GM19372 (cell line): ENCODE measurements around the gene FANCC.
A peak's percentile ranks its signal among the peaks of the same experiment; 100 is the strongest.

Experiments
- ATAC-seq: cut with Tn5 transposase; IDR thresholded peaks from one replicate; pipeline ENCODE4 v1.9.1; 2021; ENCODE audit warnings: mild to moderate bottlenecking, low read depth, moderate library complexity; ENCODE audit not compliant: unreplicated experiment

Gene FANCC

GRCh38 chr9:95157481-95158151, 159.9 kb downstream of the FANCC start:
- ATAC-seq: peak; percentile 88

- no peak for ATAC-seq
These were observed 161.4 kb downstream of the FANCC start for GRCh38 chr9:95156074-95156473.

- ATAC-seq: no peak
These were observed 162.3 kb downstream of the FANCC start for GRCh38 chr9:95155220-95155619.

GRCh38 chr9:95150903-95151302, 166.6 kb downstream of the FANCC start:
- ATAC-seq: no peak

- ATAC-seq: no peak
These were observed 169.3 kb downstream of the FANCC start for GRCh38 chr9:95148208-95148520.

GRCh38 chr9:95147452-95148207, 169.9 kb downstream of the FANCC start:
- no peak for ATAC-seq

- ATAC-seq: no peak
These were observed 173.6 kb downstream of the FANCC start for GRCh38 chr9:95143591-95144561.

GRCh38 chr9:95142728-95143127, 174.8 kb downstream of the FANCC start:
- no peak for ATAC-seq

- no peak for ATAC-seq
These were observed 175.2 kb downstream of the FANCC start for GRCh38 chr9:95142315-95142714.

- no peak for ATAC-seq
These were observed 176.7 kb downstream of the FANCC start for GRCh38 chr9:95140821-95141220.

GRCh38 chr9:95139126-95139525, 178.4 kb downstream of the FANCC start:
- ATAC-seq: no peak

GRCh38 chr9:95138474-95138873, 179.0 kb downstream of the FANCC start:
- no peak for ATAC-seq

GRCh38 chr9:95137587-95138145, 179.8 kb downstream of the FANCC start:
- ATAC-seq: no peak

GRCh38 chr9:95135756-95136155, 181.8 kb downstream of the FANCC start:
- ATAC-seq: no peak

- no peak for ATAC-seq
These were observed 183.0 kb downstream of the FANCC start for GRCh38 chr9:95134457-95134881.

- ATAC-seq: no peak
These were observed 184.2 kb downstream of the FANCC start for GRCh38 chr9:95133325-95133705.

- ATAC-seq: no peak
These were observed 184.9 kb downstream of the FANCC start for GRCh38 chr9:95132366-95133324.

GRCh38 chr9:95131023-95131943, 186.2 kb downstream of the FANCC start:
- ATAC-seq: no peak

GRCh38 chr9:95130484-95130883, 187.0 kb downstream of the FANCC start:
- ATAC-seq: no peak
